NCI-H1092 treated with DMSO at 0.1 percent for 48 hours (cell line): ENCODE data around the gene KCNV2.

ENCODE experiments used
- DNase-seq: peaks from one replicate; lab custom pipeline; 2025; lab: John Stamatoyannopoulos, UW

KCNV2 gene

GRCh38 chr9:2720179-2720654 lies 2.9 kb downstream of the KCNV2 start:
- DNase-seq = no peak

DNA sequence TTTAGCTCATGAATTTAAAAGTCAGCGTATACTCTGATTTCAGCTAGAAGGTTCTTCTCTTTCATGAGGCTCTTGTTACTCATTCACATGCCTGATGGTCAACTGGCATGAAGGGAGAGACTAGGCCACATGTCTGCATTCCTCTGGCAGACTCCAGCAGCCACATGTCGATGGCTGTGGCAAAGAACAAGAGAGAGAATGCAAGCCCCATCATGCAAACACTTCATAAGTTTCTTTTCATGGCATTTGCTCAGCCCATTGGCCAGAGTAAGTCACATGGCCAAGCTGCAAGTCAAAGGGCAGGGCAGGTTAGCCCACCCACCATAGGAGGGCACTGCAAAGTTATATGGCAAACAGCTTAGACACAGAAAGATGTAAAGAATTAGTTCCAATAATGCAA lies 5.4 kb downstream of the KCNV2 start:
- DNase-seq = no peak

DNA sequence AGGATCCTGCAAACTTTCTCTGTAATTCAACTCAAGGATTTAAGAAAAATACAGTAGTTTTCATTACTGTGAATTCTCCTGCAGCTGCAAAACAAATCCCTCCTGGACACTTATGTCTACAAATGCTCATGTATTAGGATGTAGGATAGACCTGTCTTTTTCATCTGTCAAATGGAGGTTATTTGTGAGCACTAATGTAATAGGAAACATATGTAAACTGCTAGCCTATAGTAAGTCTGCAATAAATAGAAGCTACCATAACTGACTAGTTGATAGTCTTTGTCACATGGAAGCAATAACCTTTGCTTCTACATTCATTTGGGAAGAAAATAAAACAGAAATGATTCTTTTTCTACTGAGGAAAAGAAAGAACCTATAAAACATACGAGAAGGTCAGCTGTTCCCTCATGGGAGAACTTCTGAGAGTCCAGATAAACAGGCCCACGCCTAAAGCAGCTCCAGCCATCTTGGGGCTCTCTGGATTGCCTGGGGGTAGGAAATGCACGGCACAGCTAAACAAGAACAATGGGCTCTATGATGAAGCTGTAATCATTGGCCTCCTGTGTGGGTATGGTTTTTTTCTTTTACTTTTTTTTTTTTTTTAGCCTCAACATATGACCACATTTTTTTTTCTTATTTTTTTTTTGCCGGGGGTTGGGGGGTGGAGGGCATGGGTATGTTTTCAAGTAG lies 6.2 kb downstream of the KCNV2 start:
- DNase-seq = no peak

DNA sequence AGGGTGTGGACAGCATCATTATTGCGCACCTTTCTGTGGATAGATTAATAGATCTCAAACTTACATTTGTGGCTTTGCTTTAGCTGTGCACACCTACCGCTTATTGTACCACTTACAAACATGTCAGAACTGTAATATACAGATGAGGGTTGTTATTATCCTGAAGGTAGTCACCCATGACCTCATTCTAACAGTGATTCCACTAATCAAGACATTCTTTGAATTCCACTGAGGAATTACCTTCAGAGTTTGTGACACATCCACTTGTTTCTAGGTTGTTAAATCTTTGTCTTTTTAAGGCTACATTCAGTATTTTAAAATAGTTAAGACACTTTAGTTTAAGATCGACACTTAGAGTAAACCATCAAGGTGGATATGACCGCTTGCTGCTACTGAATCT lies 7.8 kb downstream of the KCNV2 start:
- no peak for DNase-seq

- DNase-seq = no peak
Measured at GRCh38 chr9:2725898-2726649, 8.8 kb downstream of the KCNV2 start.

DNA sequence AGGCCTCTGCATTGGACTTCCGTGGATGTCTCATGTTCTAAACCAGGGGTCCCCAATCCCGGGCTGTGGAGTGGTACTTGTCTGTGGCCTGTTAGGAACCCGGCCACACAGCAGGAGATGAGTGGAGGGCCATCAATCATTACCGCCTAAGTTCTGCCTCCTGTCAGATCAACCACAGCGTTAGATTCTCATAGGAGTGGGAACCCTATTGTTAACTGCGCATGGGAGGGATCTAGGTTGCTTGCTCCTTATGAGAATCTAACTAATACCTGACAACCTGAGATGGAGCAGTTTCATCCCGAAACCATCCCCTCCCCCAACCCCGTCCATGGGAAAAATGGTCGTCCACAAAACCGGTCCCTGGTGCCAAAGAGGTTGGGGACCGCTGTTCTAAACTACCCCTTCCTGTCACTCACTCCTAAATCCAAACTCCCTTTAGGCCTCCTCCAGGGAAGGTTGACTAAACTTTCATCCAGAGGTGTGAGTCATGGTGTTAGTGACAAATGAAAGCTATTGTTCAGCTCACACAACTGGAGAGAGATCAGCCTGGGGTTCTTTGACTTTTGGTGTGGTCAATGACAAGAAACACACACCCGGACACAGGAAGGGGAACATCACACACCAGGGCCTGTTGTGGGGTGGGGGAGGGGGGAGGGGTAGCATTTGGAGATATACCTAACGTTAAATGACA lies 9.5 kb downstream of the KCNV2 start:
- no peak for DNase-seq

- DNase-seq = no peak
Measured at GRCh38 chr9:2727374-2727773, 10.1 kb downstream of the KCNV2 start.

- peak; percentile 59 for DNase-seq
Measured at GRCh38 chr9:2727966-2728613, 10.8 kb downstream of the KCNV2 start.

- DNase-seq = no peak
Measured at GRCh38 chr9:2729003-2729402, 11.7 kb downstream of the KCNV2 start.

GRCh38 chr9:2729721-2730120 lies 12.4 kb downstream of the KCNV2 start:
- no peak for DNase-seq

DNA sequence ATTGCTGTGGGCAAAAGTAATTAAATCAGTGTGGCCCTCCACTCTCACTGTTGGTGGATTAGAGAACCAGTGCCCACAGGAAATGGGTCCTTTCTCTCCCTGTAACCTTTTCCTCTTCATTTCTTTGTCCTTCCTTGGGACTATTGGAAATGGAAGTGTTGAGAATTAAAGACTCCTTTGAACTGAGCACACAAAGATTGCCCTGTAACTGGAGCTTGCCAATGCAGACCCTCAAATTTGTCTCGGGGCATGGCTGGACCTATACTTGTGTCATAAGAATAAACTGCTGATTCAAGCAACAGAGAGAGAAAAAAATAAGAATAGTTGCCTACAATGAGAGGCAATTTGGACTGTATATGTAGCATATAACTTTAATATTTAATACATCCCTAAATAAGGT lies 13.7 kb downstream of the KCNV2 start:
- DNase-seq = no peak

DNA sequence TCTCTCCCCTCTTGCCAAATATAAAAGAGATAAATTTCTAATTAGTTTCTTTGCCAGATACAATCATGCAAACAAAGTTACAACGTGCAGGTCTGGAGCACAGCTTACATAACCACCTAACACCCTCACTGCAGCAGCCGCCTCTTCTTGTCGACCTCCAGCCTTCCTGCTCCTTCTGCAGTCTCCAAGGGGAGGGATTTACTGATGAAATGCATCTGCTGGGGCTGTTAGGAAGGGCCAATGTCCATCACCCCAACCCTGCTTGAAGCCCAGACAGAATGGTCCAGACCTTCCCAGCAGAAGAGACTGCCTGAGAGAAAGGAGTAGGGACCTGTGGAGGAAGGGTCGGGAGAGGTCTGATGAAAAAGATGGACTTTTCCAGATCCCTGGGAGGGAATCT lies 15.2 kb downstream of the KCNV2 start:
- no peak for DNase-seq

GRCh38 chr9:2740616-2741015 lies 23.3 kb downstream of the KCNV2 start:
- DNase-seq = no peak

DNA sequence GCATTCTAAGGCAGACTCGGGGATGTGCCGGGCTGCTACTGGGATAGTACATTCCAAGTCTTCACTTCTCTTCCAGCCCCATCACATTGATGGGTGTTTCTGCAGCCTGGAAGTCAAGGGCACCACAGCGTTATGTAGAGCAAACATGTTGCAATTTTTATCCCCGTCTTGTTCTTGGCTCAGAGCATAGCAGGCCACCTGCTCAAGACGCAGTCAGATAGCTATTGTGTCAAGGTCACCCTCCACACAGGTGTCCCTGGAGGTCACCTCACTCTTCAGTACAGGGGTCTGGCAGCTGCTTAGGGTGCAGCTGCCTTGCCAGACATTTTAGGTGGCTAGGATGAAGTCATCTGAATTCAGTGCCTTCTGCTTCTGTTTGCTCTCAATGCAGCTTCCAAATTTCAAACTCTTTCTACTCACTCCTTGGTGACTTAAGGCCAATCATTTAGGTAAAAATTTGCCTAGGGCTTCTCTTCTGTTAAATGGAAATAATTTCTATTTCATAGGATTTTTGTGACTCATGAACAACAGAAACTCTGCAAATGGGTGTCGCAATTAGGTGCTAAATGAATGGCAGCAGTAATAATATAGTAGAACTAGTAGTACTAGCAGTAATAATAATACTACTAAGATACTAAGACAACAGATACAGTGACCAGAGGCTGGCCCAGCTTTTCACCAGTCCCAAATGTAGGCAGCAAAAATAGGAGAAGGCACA lies 24.3 kb downstream of the KCNV2 start:
- no peak for DNase-seq

GRCh38 chr9:2742214-2742613 lies 24.9 kb downstream of the KCNV2 start:
- no peak for DNase-seq

- no peak for DNase-seq
Measured at GRCh38 chr9:2743937-2744529, 26.7 kb downstream of the KCNV2 start.

DNA sequence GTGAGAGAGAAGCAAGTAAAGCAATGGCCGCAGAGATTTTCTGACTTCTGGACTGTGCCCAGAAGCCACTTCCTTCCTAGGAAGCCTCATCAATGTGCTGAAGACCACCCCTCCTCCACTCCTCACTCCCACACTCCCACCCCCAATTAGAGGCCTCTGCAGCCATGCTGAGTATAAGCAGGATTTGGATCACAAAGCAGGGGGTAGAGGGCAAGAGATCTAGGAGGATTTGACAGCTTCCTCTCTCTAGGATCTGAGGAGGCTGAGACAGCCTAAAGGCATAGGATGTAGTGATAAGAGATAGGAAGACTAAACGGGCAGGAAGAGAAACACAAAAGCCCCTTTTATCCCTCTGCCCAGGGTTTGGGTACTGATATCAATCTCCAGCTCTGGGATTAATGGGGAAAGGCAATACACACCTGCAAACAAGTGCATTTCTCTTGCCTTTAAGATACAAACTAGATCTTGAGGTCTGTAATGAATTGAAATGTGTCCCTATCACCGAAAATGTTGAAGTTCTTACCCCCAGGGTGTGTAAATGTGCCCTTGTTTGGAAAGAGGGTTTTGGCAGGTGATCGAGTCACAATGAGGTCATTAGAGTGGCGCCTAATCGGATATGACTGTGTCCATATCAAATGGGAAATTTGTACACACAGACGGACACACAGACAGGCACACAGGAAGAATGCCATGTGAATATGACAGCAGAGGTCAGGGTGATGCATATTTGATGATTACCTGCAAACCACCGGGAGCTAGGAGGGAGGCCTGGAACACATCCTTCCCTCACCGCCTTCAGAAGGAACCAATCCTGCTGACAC lies 28.5 kb downstream of the KCNV2 start:
- no peak for DNase-seq

DNA sequence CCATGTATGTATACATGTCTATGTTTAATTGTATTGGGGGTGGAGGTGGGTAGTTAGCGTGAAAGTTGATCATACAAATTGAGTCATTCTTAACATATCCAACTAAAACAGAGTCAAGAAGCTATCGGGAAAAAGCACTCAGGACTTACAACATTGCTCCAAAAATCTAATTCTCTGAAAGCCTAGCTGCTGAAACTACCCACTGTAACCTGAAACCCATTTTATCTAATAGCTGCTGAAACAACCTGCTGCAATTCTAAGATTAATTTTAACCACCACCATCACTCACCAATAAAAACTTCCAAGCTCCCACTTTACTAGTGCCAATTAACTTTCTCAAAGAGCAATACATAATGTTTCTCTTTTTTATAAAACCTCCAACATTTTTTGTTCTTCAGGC lies 32.2 kb downstream of the KCNV2 start:
- no peak for DNase-seq

- DNase-seq = no peak
Measured at GRCh38 chr9:2755285-2755684, 38.0 kb downstream of the KCNV2 start.

DNA sequence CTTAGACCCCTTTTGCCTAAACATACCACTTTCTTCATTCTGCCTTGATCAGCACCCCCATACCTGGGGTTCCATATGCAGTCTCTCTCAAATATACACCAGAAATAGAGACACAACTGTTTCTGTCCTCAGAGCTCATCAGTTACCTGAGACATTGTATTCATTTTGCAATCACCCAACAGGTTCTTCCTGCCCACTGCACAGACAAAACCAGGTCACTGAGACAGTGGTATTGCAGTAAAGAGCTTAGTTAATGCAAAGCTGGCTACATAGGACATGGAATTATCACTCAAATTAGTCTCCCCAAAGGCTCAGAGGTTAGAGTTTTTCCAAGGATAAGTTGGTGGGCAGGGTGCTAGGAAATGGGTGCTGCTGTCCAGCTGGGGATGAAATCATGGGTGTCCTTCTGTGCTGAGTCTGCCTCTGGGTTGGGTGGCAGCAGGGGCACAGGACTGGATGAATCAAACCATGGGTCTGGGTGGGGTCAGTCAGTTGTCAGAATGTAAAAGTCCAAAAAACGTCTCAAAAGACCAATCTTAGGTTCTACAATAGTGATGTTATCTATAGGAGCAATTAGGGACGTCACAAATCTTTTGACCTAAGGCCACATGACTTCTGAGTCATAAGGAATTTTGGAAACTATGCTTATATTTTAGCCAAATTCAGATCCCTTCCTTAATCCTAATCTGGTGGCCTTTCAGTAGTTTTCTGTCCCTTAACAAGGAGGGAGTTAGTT lies 41.0 kb downstream of the KCNV2 start:
- DNase-seq = no peak
